ENCODE measurements around the gene KXD1.

Gene KXD1

GRCh38 chr19:18603958-18604819, 46.5 kb downstream of the KXD1 start:
- no peak for DNase-seq

GRCh38 chr19:18604820-18605159, 47.1 kb downstream of the KXD1 start:
- DNase-seq, result no peak

- DNase-seq, result no peak
Observed at GRCh38 chr19:18605196-18605545, 47.5 kb downstream of the KXD1 start.

GRCh38 chr19:18605546-18606280, 48.0 kb downstream of the KXD1 start:
- no peak for DNase-seq

- DNase-seq, result no peak
Observed at GRCh38 chr19:18606281-18607225, 48.9 kb downstream of the KXD1 start, which contains the start of gene CRLF1. Gene CRLF1, minus strand, starts transcription at chr19:18606799. Its CDS starts 143 bp downstream, at chr19:18606656.

- no peak for DNase-seq
Observed at GRCh38 chr19:18607226-18608101, 49.8 kb downstream of the KXD1 start.

- no peak for DNase-seq
Observed at GRCh38 chr19:18608102-18608804, 50.6 kb downstream of the KXD1 start.

GRCh38 chr19:18608805-18609716, 51.4 kb downstream of the KXD1 start:
- no peak for DNase-seq

GRCh38 chr19:18609717-18610051, 52.0 kb downstream of the KXD1 start:
- DNase-seq, result no peak

GRCh38 chr19:18610245-18610555, 52.5 kb downstream of the KXD1 start:
- no peak for DNase-seq

- no peak for DNase-seq
Observed at GRCh38 chr19:18610556-18611326, 53.1 kb downstream of the KXD1 start.

- no peak for DNase-seq
Observed at GRCh38 chr19:18611327-18612050, 53.8 kb downstream of the KXD1 start.

- no peak for DNase-seq
Observed at GRCh38 chr19:18612051-18612771, 54.5 kb downstream of the KXD1 start.

GRCh38 chr19:18612772-18613588, 55.3 kb downstream of the KXD1 start, which contains the start of gene TMEM59L:
Gene TMEM59L, plus strand, starts transcription at chr19:18612870. Its CDS starts 89 bp downstream, at chr19:18612959.
- DNase-seq, result no peak

GRCh38 chr19:18613589-18614234, 56.0 kb downstream of the KXD1 start:
- no peak for DNase-seq

GRCh38 chr19:18616023-18616422, 58.4 kb downstream of the KXD1 start:
- DNase-seq, result no peak

- DNase-seq, result no peak
Observed at GRCh38 chr19:18617562-18617961, 59.9 kb downstream of the KXD1 start.
